Measurements from ENCODE around the gene CTNNA1.

GRCh38 chr5:138725818-138726416, 27.3 kb upstream of the CTNNA1 start:
- TF ChIP-seq EZH2 (IDR thresholded peaks at IDR 0.05; ENCODE audit: borderline replicate concordance, low read depth, low read length, severe bottlenecking) (no peak), CTCF (IDR thresholded peaks at IDR 0.05; ENCODE audit: extremely low read depth in 1 of 2, insufficient read depth in 1 of 2, low read depth in 1 of 2, low read length in 2 of 2) (no peak), JUN (IDR thresholded peaks at IDR 0.05; ENCODE audit: borderline replicate concordance, insufficient read depth, insufficient read length, low read depth) (no peak), POLR2AphosphoS5 (IDR thresholded peaks at IDR 0.05; ENCODE audit: insufficient read depth, low read depth, low read length) (no peak), POLR2A (IDR thresholded peaks at IDR 0.05; ENCODE audit: low read depth, low read length) (no peak), MAX (IDR thresholded peaks at IDR 0.05; ENCODE audit: insufficient read depth, insufficient read length) (no peak), GATA2 (IDR thresholded peaks at IDR 0.05; ENCODE audit: insufficient read depth, insufficient read length, low read depth, low read length) (no peak), FOS (IDR thresholded peaks at IDR 0.05; ENCODE audit: borderline replicate concordance, insufficient read depth, low read length) (no peak)

Data from endothelial cell of umbilical vein (primary cell).